Gastroesophageal sphincter (tissue), 4 donors: Measurements from ENCODE around the gene RXFP1. TPM values are rescaled to one million over a fixed set of nuclear protein-coding genes. Genes with fewer than 3 reads are reported as not detected.

Experiments
- ATAC-seq: fragments of 150-250 bp; one replicate; pipeline ENCODE4 v1.9.1; 2016; ENCODE audit warnings: mild to moderate bottlenecking, moderate library complexity
- H3K27ac ChIP-seq, 4 donors: fragments of 200-600 bp; sonication (generic) in 3 of 4; 1 replicate in 3 of 4; 2 replicates in 1 of 4; pipeline ENCODE4 v1.5.1; 2016 to 2019
- H3K27me3 ChIP-seq: fragments of 200-600 bp; sonication (generic); one replicate; pipeline ENCODE4 v1.5.1; 2019
- H3K36me3 ChIP-seq, 2 donors: fragments of 200-600 bp; sonication (generic); one replicate each; pipeline ENCODE4 v1.5.1; 2019; ENCODE audit warnings: control low read depth in 1 of 2
- H3K4me1 ChIP-seq, 3 donors: fragments of 200-600 bp; sonication (generic); 1 replicate in 2 of 3; 2 replicates in 1 of 3; pipeline ENCODE4 v1.5.1; 2016 to 2019; ENCODE audit warnings: control low read depth in 2 of 3
- H3K4me3 ChIP-seq, 2 donors: fragments of 200-600 bp; sonication (generic); one replicate each; pipeline ENCODE4 v1.5.1; 2019; ENCODE audit warnings: mild to moderate bottlenecking in 1 of 2, moderate library complexity in 1 of 2
- H3K9me3 ChIP-seq, 3 donors: fragments of 200-600 bp; sonication (generic); one replicate each; pipeline ENCODE4 v1.5.1; 2017 to 2019; ENCODE audit warnings: control low read depth in 2 of 3
- CTCF ChIP-seq, 4 experiments: fragments of 200-600 bp in 2 of 4; fragments of 450-650 bp in 2 of 4; sonication (generic) in 1 of 4; IDR thresholded peaks; one replicate each; pipeline ENCODE4 v1.5.1; 2017 to 2019; ENCODE audit warnings: antibody characterized with exemption in 4 of 4, mild to moderate bottlenecking in 2 of 4, moderate library complexity in 2 of 4
- EP300 ChIP-seq: sonication (generic); formaldehyde crosslinking; IDR thresholded peaks from one replicate; pipeline ENCODE4 v1.6.1; 2017; ENCODE audit warnings: antibody characterized with exemption, mild to moderate bottlenecking
- POLR2A ChIP-seq, 2 donors: fragments of 450-650 bp; IDR thresholded peaks; one replicate each; pipeline ENCODE4 v1.6.1; 2017; ENCODE audit warnings: antibody characterized with exemption in 2 of 2, mild to moderate bottlenecking in 2 of 2, moderate library complexity in 1 of 2
- POLR2AphosphoS5 ChIP-seq: sonication (generic); formaldehyde crosslinking; IDR thresholded peaks from one replicate; pipeline ENCODE4 v1.6.1; 2017; ENCODE audit warnings: antibody characterized with exemption
- WGBS, 2 donors: methylation state at CpG; one replicate each; pipeline ENCODE4 v1.1.5; 2018; ENCODE audit warnings: low coverage in 1 of 2; 5-methylcytosine and 5-hydroxymethylcytosine counted together
- total RNA-seq, 4 donors: library from RNA; depleted of rRNA; stranded (reverse); fragments of >200 nt; gene quantifications; one replicate each; pipeline ENCODE4 v1.1.0, GENCODE V29; 2016

The RXFP1 gene
- total RNA-seq, 4 donors from 2014 or later: not detected

DNA sequence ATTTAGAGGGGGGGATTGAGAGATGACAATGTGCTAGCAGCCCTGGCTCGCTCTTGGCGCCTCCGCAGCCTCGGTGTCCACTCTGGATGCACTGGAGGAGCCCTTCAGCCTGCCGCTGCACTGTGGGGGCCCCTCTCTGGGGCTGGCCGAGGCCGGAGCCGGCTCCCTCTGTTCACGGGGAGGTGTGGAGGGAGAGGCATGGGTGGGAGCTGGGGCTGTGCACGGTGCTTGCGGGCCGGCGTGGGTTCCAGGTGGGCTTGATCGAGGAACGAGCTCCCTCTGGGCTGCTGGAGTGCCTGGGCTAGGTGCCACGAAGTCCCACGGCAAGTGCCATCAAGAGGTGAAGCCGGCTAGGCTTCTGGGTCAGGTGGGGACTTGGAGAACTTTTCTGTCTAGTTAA is 143.1 kb downstream of the RXFP1 start:
- H3K36me3 ChIP-seq: no peaks in the 10 kb centered on the region
- H3K4me3 ChIP-seq: no peak overlapping the region
- 100% methylated on average over 1 of the region's 18 CpGs; no CpG with 5 or more reads in 1 of the 2 donors for WGBS, 2 donors
- H3K9me3 ChIP-seq: no peaks in the 10 kb centered on the region
- no peaks in the 10 kb centered on the region for H3K27me3 ChIP-seq
- ATAC-seq: no peak
- no peak for TF ChIP-seq CTCF (IDR thresholded peaks at IDR 0.05)
- H3K4me1 ChIP-seq: no peaks in the 10 kb centered on the region
- H3K27ac ChIP-seq: no peak overlapping the region

GRCh38 chr4:158666892-158667291 is 145.2 kb downstream of the RXFP1 start:
- no peaks in the 10 kb centered on the region for H3K27me3 ChIP-seq
- no peak for TF ChIP-seq POLR2A (IDR thresholded peaks at IDR 0.05)
- TF ChIP-seq EP300: no peak
- no peak for TF ChIP-seq POLR2AphosphoS5
- no peak for TF ChIP-seq CTCF (IDR thresholded peaks at IDR 0.05)

GRCh38 chr4:158667651-158668198 is 146.0 kb downstream of the RXFP1 start:
- ATAC-seq: no peak
- no peaks in the 10 kb centered on the region for H3K36me3 ChIP-seq
- TF ChIP-seq CTCF (IDR thresholded peaks at IDR 0.05) (peak in 3 of 4 experiments; percentile 13 to 38 (median 16)), POLR2A (IDR thresholded peaks at IDR 0.05) (no peak)
- WGBS, 2 donors: 79 to 81% methylated on average over 3 of the region's 3 CpGs
- no peak overlapping the region for H3K4me3 ChIP-seq
- H3K9me3 ChIP-seq: no peaks in the 10 kb centered on the region
- H3K27me3 ChIP-seq: no peaks in the 10 kb centered on the region
- peaks cover 0 to 17% (median 6%) of the 10 kb centered on the region in 3 donors for H3K4me1 ChIP-seq
- no peak overlapping the region for H3K27ac ChIP-seq

More at GRCh38 chr4:158666892-158667291, 145.2 kb downstream of the RXFP1 start:
- no peak for ATAC-seq
- no peaks in the 10 kb centered on the region for H3K9me3 ChIP-seq
- H3K4me1 ChIP-seq: peaks cover 0 to 14% (median 6%) of the 10 kb centered on the region in 3 donors
- no peaks in the 10 kb centered on the region for H3K36me3 ChIP-seq
- H3K27ac ChIP-seq: no peak overlapping the region
- WGBS, 2 donors: 94 to 100% methylated on average over 1 to 2 of the region's 2 CpGs
- no peak overlapping the region for H3K4me3 ChIP-seq

GRCh38 chr4:158669310-158669709 is 147.6 kb downstream of the RXFP1 start:
- Histone ChIP-seq H3K36me3 (no peaks in the 10 kb centered on the region), H3K4me1 (peaks cover 2 to 33% (median 9%) of the 10 kb centered on the region in 3 donors), H3K27ac (no peak overlapping the region), H3K27me3 (no peaks in the 10 kb centered on the region), H3K4me3 (no peak overlapping the region), H3K9me3 (no peaks in the 10 kb centered on the region)
- 76 to 82% methylated on average over 7 of the region's 7 CpGs for WGBS, 2 donors
- TF ChIP-seq POLR2A (IDR thresholded peaks at IDR 0.05) (no peak), CTCF (IDR thresholded peaks at IDR 0.05) (no peak), EP300 (no peak), POLR2AphosphoS5 (no peak)
- ATAC-seq: no peak

DNA sequence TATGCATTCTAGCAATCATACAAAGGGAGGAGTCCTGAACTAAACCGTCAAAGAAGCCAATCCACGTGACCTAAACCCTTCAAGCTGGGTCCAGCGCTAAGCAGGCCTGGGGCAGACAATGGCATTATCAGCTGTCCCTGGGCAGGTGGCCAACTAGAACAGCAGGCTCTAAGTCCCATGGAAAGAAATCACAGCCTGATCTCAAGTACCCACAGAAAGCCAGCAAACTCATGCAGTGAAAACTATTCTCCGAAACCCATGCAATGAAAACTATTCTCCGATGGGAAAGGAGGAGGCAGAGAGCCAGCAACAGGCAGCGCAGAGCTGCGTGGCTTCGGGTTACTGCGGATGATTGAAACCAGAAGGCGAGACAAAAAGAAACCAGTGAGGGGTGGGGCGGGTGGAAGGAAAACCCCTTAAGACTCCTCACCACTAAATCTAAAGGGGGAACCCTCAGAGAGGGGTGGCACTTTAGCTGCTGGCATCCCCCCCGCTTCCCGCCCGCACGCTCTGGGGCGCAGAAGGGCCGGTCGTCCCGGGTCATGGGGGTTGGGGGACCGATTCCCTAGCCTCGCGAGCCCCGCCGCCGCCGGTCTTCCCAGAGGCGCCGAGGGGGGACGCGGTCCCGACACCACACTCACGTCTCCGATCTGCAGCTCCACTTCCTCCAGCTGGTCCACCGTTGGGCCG is 149.4 kb downstream of the RXFP1 start:
- no peaks in the 10 kb centered on the region for H3K9me3 ChIP-seq
- ATAC-seq: no peak
- WGBS, 2 donors: 1% methylated on average over 8 of the region's 35 CpGs; no CpG with 5 or more reads in 1 of the 2 donors

More for the DNA sequence above, 149.4 kb downstream of the RXFP1 start:
- peaks cover 2 to 43% (median 9%) of the 10 kb centered on the region in 3 donors for H3K4me1 ChIP-seq
- peak overlapping the region; percentile 81 to 93 for H3K4me3 ChIP-seq
- H3K27ac ChIP-seq: peak overlapping the region; percentile 89 to 98 (median 96)
- no peaks in the 10 kb centered on the region for H3K27me3 ChIP-seq
- no peak for TF ChIP-seq POLR2A (IDR thresholded peaks at IDR 0.05)
- TF ChIP-seq CTCF (IDR thresholded peaks at IDR 0.05): no peak
- no peak for TF ChIP-seq EP300
- no peak for TF ChIP-seq POLR2AphosphoS5
- no peaks in the 10 kb centered on the region for H3K36me3 ChIP-seq
